ENCODE measurements around the gene GLS. TPM values are rescaled to one million over a fixed set of nuclear protein-coding genes. Genes with fewer than 3 reads are reported as not detected.

Gene GLS
- total RNA-seq, 2 experiments from 2014 or later, result 218 to 227 TPM

DNA sequence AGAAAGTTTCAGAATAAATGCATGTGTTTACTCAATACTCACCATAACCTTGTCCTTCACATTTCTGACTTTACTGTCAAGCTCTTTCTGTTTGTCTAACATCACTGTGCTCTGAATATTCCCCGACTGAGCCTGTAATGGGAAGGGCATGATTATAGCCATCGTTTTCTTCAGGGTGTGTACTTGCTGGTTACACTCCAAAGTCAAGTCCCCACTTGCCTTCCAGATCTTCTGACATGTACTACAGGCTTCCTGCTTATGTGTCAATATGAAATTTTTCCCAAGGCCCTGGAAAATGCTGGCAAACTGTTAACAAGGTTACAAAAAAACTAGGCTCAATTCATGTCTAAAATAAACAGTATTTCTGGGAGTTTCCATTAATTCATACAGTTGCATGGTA is 120.4 kb downstream of the GLS start:
- no peak overlapping the region for H3K4me3 Mint-ChIP-seq
- TF ChIP-seq, protein P1, sequence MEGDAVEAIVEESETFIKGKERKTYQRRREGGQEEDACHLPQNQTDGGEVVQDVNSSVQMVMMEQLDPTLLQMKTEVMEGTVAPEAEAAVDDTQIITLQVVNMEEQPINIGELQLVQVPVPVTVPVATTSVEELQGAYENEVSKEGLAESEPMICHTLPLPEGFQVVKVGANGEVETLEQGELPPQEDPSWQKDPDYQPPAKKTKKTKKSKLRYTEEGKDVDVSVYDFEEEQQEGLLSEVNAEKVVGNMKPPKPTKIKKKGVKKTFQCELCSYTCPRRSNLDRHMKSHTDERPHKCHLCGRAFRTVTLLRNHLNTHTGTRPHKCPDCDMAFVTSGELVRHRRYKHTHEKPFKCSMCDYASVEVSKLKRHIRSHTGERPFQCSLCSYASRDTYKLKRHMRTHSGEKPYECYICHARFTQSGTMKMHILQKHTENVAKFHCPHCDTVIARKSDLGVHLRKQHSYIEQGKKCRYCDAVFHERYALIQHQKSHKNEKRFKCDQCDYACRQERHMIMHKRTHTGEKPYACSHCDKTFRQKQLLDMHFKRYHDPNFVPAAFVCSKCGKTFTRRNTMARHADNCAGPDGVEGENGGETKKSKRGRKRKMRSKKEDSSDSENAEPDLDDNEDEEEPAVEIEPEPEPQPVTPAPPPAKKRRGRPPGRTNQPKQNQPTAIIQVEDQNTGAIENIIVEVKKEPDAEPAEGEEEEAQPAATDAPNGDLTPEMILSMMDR (IDR thresholded peaks at IDR 0.05), result no peak
- ChIA-PET CTCF (interaction anchor here (1.0 kb wide), 1 partner anchor 17 kb away, joined by 4 read pairs; no protein-coding TSS in a partner anchor), POLR2A (interaction anchor here (0.6 to 13.6 kb wide), 8 partner anchors 9 to 43 kb away, joined by 3 to 144 read pairs (median 4); partner anchors contain the start of gene STAT1)
- H3K4me1 Mint-ChIP-seq (ENCODE audit: low read depth), result peaks cover 63% of the 10 kb centered on the region
- ATAC-seq (no peak), DNase-seq (no peak)
- intact Hi-C loops (cut with micrococcal nuclease), result no loop called here
- peaks cover 92% of the 10 kb centered on the region for H3K36me3 Mint-ChIP-seq (ENCODE audit: low read depth)
- peak overlapping the region; percentile 73 for H3K27ac Mint-ChIP-seq
- peaks cover 19% of the 10 kb centered on the region for H3K9me3 Mint-ChIP-seq
- no peaks in the 10 kb centered on the region for H3K27me3 Mint-ChIP-seq

DNA sequence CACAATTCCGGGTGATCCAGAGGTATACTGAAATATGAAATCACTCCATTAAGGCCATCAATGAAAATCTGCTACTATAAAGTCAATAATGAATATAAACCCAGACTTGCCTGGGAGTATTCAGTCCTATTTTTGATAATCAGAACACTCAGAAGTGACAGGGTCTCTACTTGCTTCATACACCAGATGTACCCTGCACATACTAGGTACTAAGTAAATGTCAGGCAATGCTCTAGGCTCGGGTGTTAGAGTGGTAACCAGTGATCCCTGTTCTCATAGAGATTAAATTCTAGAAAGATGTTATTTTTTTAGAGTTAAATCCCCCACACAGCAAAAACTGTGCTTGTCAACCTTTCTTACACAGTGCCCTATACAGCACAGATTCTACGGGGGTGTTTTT is 121.0 kb downstream of the GLS start:
- TF ChIP-seq, protein P1 (IDR thresholded peaks at IDR 0.05), result no peak
- Mint-ChIP-seq H3K27me3 (no peaks in the 10 kb centered on the region), H3K9me3 (peaks cover 18% of the 10 kb centered on the region), H3K36me3 (ENCODE audit: low read depth) (peaks cover 92% of the 10 kb centered on the region), H3K4me3 (no peak overlapping the region), H3K27ac (no peak overlapping the region), H3K4me1 (ENCODE audit: low read depth) (peaks cover 69% of the 10 kb centered on the region)
- CTCF ChIA-PET, result interaction anchor here (1.1 to 1.6 kb wide), 2 partner anchors 9 to 13 kb away, joined by 3 to 4 read pairs; no protein-coding TSS in a partner anchor
- intact Hi-C loops (cut with micrococcal nuclease), result no loop called here
- DNase-seq (no peak), ATAC-seq (no peak)
- POLR2A ChIA-PET, result interaction anchor here (1.4 to 13.6 kb wide), 3 partner anchors 11 to 44 kb away, joined by 3 to 144 read pairs (median 4); partner anchors contain the start of gene STAT1

DNA sequence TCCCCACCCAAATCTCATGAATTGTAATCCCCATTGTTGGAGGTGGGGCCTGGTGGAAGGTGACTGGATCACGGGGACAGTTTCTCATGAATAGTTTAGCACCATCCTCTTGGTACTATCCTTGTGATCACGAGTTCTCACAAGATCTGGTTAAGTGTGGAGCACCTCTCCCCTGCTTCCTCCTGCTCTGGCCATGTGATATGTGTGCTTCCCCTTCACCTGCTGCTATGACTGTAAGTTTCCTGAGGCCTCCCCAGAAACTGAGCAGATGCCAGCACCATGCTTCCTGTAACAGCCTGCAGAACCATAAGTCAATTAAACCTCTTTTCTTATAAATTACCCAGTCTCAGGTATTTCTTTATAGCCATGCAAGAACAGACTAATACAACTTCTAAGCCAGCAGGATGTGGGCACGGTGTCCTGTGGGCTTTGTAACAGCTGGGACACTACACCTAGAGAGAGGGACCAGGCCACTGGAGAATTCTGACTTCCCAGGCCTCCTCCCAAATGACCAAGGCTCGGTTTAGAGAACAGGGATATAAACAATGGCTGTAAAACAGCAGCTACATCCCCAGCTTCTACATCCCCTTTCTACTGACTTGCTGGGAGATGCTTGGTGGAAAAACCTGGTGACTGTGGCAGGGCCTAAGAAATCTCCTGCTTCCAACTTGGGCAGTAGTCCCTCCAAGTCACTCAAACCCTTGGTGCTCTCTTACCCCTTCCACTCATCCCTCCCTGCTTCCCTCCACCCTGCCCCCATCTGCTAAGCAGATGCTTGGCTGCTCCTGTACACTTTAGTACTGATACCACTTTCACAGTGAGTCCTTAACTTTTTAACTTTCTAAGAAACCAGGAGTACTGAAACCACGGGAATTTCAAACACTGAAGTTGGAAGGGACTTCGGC is 123.0 kb downstream of the GLS start:
- POLR2A ChIA-PET, result interaction anchor here (0.9 to 13.6 kb wide), 5 partner anchors 9 to 51 kb away, joined by 3 to 144 read pairs (median 4); partner anchors contain the start of gene STAT1

DNA sequence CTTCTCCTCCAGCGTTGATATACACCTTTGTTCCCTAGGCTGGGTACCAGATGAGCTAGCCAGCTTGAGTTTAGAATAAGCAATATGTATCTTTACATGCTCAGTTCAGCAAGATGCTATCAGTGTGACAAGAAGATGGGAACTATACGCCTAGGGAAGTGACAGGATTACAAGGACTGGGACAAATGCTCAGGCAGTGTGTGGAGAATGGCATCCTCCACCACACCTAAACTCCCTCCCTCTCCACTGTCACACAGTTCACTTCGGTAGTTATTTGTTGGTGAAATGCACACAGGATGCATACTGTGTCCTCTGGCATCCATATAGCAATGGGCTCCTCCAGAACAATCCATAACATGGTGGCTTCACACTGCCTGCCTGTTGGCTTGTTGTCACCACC is 125.7 kb downstream of the GLS start:
- ChIA-PET POLR2A (interaction anchor here (0.7 to 4.1 kb wide), 9 partner anchors 8 to 31 kb away, joined by 3 to 25 read pairs (median 3); no protein-coding TSS in a partner anchor), CTCF (interaction anchor here (2.1 to 2.2 kb wide), 2 partner anchors 9 to 18 kb away, joined by 6 to 8 read pairs; no protein-coding TSS in a partner anchor)
- ATAC-seq, result no peak
- H3K36me3 Mint-ChIP-seq (ENCODE audit: low read depth), result peaks cover 82% of the 10 kb centered on the region
- no peak overlapping the region for H3K4me3 Mint-ChIP-seq
- TF ChIP-seq, protein P1 (IDR thresholded peaks at IDR 0.05), result no peak
- H3K4me1 Mint-ChIP-seq (ENCODE audit: low read depth), result peaks cover 68% of the 10 kb centered on the region
- H3K27me3 Mint-ChIP-seq, result no peaks in the 10 kb centered on the region
- DNase-seq, result no peak
- intact Hi-C loops (cut with micrococcal nuclease), result no loop called here
- no peak overlapping the region for H3K27ac Mint-ChIP-seq
- H3K9me3 Mint-ChIP-seq, result peaks cover 21% of the 10 kb centered on the region

More for the DNA sequence above, 123.0 kb downstream of the GLS start:
- H3K9me3 Mint-ChIP-seq, result peaks cover 21% of the 10 kb centered on the region
- TF ChIP-seq, protein P1 (IDR thresholded peaks at IDR 0.05), result no peak
- CTCF ChIA-PET, result interaction anchor here (1.0 to 1.4 kb wide), 4 partner anchors 12 to 324 kb away, joined by 3 to 4 read pairs (median 3); no protein-coding TSS in a partner anchor
- no peak for DNase-seq
- H3K4me1 Mint-ChIP-seq (ENCODE audit: low read depth), result peaks cover 72% of the 10 kb centered on the region
- intact Hi-C loops (cut with micrococcal nuclease), result no loop called here
- H3K27me3 Mint-ChIP-seq, result no peaks in the 10 kb centered on the region
- peaks cover 94% of the 10 kb centered on the region for H3K36me3 Mint-ChIP-seq (ENCODE audit: low read depth)
- H3K27ac Mint-ChIP-seq, result peak overlapping the region; percentile 72
- ATAC-seq, result peak; percentile 10
- no peak overlapping the region for H3K4me3 Mint-ChIP-seq
